PC-3 (cell line): ENCODE results near the gene ZCCHC9.
"Not testable (repeated sequence)": the region's sequence is repeated elsewhere in the genome, so short reads cannot be mapped to it uniquely, and the experiment has no call there.

Source experiments
- EZH2 ChIP-seq: fragments of 300-600 bp; sonication (generic); IDR thresholded peaks from one replicate; pipeline ENCODE4 v1.6.1; 2017; ENCODE audit warnings: antibody characterized with exemption, mild to moderate bottlenecking, low read length; ENCODE audit not compliant: unreplicated experiment
- TF ChIP-seq, protein P1 (sequence below): fragments of 300-600 bp; sonication (generic); conservative IDR thresholded peaks from 2 replicates; pipeline ENCODE4 v1.5.1; 2017; ENCODE audit warnings: antibody characterized with exemption, low read depth, mild to moderate bottlenecking, low read length

DNA sequence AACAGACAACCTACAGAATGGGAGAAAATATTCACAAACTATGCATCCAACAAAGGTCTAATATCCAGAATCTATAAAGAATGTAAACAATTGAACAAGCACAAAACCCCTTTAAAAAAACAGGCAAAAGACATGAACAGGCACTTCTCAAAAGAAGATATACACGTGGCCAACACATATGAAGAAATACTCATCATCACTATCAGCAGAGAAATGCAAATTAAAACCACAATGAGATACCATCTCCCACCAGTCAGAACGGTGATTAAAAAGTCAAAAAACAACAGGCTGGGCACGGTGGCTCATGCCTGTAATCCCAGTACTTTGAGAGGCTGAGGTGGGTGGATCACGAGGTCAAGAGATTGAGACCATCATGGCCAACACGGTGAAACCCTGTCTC, 7.4 kb upstream of the ZCCHC9 start:
- TF ChIP-seq, protein P1, sequence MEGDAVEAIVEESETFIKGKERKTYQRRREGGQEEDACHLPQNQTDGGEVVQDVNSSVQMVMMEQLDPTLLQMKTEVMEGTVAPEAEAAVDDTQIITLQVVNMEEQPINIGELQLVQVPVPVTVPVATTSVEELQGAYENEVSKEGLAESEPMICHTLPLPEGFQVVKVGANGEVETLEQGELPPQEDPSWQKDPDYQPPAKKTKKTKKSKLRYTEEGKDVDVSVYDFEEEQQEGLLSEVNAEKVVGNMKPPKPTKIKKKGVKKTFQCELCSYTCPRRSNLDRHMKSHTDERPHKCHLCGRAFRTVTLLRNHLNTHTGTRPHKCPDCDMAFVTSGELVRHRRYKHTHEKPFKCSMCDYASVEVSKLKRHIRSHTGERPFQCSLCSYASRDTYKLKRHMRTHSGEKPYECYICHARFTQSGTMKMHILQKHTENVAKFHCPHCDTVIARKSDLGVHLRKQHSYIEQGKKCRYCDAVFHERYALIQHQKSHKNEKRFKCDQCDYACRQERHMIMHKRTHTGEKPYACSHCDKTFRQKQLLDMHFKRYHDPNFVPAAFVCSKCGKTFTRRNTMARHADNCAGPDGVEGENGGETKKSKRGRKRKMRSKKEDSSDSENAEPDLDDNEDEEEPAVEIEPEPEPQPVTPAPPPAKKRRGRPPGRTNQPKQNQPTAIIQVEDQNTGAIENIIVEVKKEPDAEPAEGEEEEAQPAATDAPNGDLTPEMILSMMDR, result not testable (repeated sequence)
- not testable (repeated sequence) for TF ChIP-seq EZH2
